MM.1S (cell line): ENCODE measurements around the gene AFAP1.

Source experiments
- DNase-seq: peaks from one replicate; pipeline ENCODE4 v3.0.0-alpha.2; 2015
- H2AFZ ChIP-seq: fragments of 300-600 bp; sonication (generic); 2 replicates; pipeline ENCODE4 v1.6.0; 2016; ENCODE audit warnings: antibody characterized with exemption, low read length
- H3F3A ChIP-seq: fragments of 300-600 bp; sonication (generic); 2 replicates; pipeline ENCODE4 v1.6.1; 2016; ENCODE audit warnings: mild to moderate bottlenecking, antibody characterized with exemption, low read length, moderate library complexity, mixed read lengths; ENCODE audit not compliant: insufficient read depth
- H3K27ac ChIP-seq: fragments of 300-600 bp; sonication (generic); 2 replicates; pipeline ENCODE4 v1.5.1; 2016; ENCODE audit warnings: mild to moderate bottlenecking, low read length
- H3K27me3 ChIP-seq: fragments of 300-600 bp; sonication (generic); replicated peaks from 2 replicates; pipeline ENCODE4 v1.6.0; 2016; ENCODE audit warnings: low read length; ENCODE audit not compliant: insufficient read depth
- H3K36me3 ChIP-seq: fragments of 300-600 bp; sonication (generic); replicated peaks from 2 replicates; pipeline ENCODE4 v1.6.1; 2016; ENCODE audit warnings: mild to moderate bottlenecking, low read length, mixed read lengths; ENCODE audit not compliant: insufficient read depth
- H3K4me1 ChIP-seq: fragments of 300-600 bp; sonication (generic); 2 replicates; pipeline ENCODE4 v1.6.1; 2016; ENCODE audit warnings: low read length, mixed read lengths
- H3K4me2 ChIP-seq: fragments of 300-600 bp; sonication (generic); 2 replicates; pipeline ENCODE4 v1.6.0; 2016; ENCODE audit warnings: low read depth, low read length
- H3K4me3 ChIP-seq: fragments of 300-600 bp; sonication (generic); 2 replicates; pipeline ENCODE4 v1.5.1; 2016; ENCODE audit warnings: low read length, mixed read lengths
- H3K79me2 ChIP-seq: fragments of 300-600 bp; sonication (generic); 2 replicates; pipeline ENCODE4 v1.6.1; 2016; ENCODE audit warnings: mixed run types, low read length, mixed read lengths
- H3K9ac ChIP-seq: fragments of 300-600 bp; sonication (generic); 2 replicates; pipeline ENCODE4 v1.6.1; 2016; ENCODE audit warnings: low read length, mixed read lengths
- H3K9me2 ChIP-seq: fragments of 300-600 bp; sonication (generic); replicated peaks from 2 replicates; pipeline ENCODE4 v1.6.1; 2016; ENCODE audit warnings: mild to moderate bottlenecking, low read length, mixed read lengths; ENCODE audit not compliant: insufficient read depth
- H3K9me3 ChIP-seq: fragments of 300-600 bp; sonication (generic); replicated peaks from 2 replicates; pipeline ENCODE4 v1.6.1; 2016; ENCODE audit warnings: mild to moderate bottlenecking, low read length, mixed read lengths; ENCODE audit not compliant: insufficient read depth
- H4K20me1 ChIP-seq: fragments of 300-600 bp; sonication (generic); 2 replicates; pipeline ENCODE4 v1.6.1; 2016; ENCODE audit warnings: mild to moderate bottlenecking, low read length, moderate library complexity, mixed read lengths; ENCODE audit not compliant: insufficient read depth
- EZH2 ChIP-seq: fragments of 300-600 bp; sonication (generic); optimal IDR thresholded peaks from 2 replicates; pipeline ENCODE3; 2017; ENCODE audit warnings: low read depth, mild to moderate bottlenecking, antibody characterized with exemption, low read length, mixed read lengths
- EZH2phosphoT487 ChIP-seq: fragments of 300-600 bp; sonication (generic); IDR thresholded peaks from 2 replicates; pipeline ENCODE4 v1.6.1; 2018; ENCODE audit warnings: antibody characterized with exemption, low read length
- TF ChIP-seq, protein P1 (sequence below): fragments of 300-600 bp; sonication (generic); IDR thresholded peaks from 2 replicates; pipeline ENCODE4 v1.5.1; 2016; ENCODE audit warnings: antibody characterized with exemption, low read length, mixed read lengths

AFAP1 gene

GRCh38 chr4:7714738-7715137, 224.9 kb downstream of the AFAP1 start:
- H3K9ac ChIP-seq, result no peak overlapping the region
- H3K9me2 ChIP-seq, result no peaks in the 10 kb centered on the region
- no peak overlapping the region for H3K4me3 ChIP-seq
- no peaks in the 10 kb centered on the region for H3K9me3 ChIP-seq
- TF ChIP-seq EZH2 (no peak), EZH2phosphoT487 (no peak)
- TF ChIP-seq, protein P1, sequence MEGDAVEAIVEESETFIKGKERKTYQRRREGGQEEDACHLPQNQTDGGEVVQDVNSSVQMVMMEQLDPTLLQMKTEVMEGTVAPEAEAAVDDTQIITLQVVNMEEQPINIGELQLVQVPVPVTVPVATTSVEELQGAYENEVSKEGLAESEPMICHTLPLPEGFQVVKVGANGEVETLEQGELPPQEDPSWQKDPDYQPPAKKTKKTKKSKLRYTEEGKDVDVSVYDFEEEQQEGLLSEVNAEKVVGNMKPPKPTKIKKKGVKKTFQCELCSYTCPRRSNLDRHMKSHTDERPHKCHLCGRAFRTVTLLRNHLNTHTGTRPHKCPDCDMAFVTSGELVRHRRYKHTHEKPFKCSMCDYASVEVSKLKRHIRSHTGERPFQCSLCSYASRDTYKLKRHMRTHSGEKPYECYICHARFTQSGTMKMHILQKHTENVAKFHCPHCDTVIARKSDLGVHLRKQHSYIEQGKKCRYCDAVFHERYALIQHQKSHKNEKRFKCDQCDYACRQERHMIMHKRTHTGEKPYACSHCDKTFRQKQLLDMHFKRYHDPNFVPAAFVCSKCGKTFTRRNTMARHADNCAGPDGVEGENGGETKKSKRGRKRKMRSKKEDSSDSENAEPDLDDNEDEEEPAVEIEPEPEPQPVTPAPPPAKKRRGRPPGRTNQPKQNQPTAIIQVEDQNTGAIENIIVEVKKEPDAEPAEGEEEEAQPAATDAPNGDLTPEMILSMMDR, result no peak
- H3K36me3 ChIP-seq, result no peaks in the 10 kb centered on the region
- no peak overlapping the region for H3K4me2 ChIP-seq
- no peak for DNase-seq
- H3F3A ChIP-seq, result no peaks in the 10 kb centered on the region
- peaks cover 100% of the 10 kb centered on the region for H3K27me3 ChIP-seq
- no peaks in the 10 kb centered on the region for H4K20me1 ChIP-seq
- no peak overlapping the region for H2AFZ ChIP-seq
- no peak overlapping the region for H3K27ac ChIP-seq
- no peaks in the 10 kb centered on the region for H3K4me1 ChIP-seq
- no peaks in the 10 kb centered on the region for H3K79me2 ChIP-seq

GRCh38 chr4:7714176-7714575, 225.5 kb downstream of the AFAP1 start:
- H3K4me1 ChIP-seq, result no peaks in the 10 kb centered on the region
- no peak overlapping the region for H3K9ac ChIP-seq
- H3K9me2 ChIP-seq, result no peaks in the 10 kb centered on the region
- H4K20me1 ChIP-seq, result no peaks in the 10 kb centered on the region
- DNase-seq, result no peak
- peaks cover 100% of the 10 kb centered on the region for H3K27me3 ChIP-seq
- no peak for TF ChIP-seq EZH2
- TF ChIP-seq EZH2phosphoT487, result no peak
- TF ChIP-seq, protein P1, result no peak
- H3K9me3 ChIP-seq, result no peaks in the 10 kb centered on the region
- no peak overlapping the region for H3K4me3 ChIP-seq
- H3F3A ChIP-seq, result no peaks in the 10 kb centered on the region
- no peak overlapping the region for H2AFZ ChIP-seq
- no peak overlapping the region for H3K27ac ChIP-seq
- H3K4me2 ChIP-seq, result no peak overlapping the region
- no peaks in the 10 kb centered on the region for H3K79me2 ChIP-seq
- no peaks in the 10 kb centered on the region for H3K36me3 ChIP-seq

- H3K27me3 ChIP-seq, result peaks cover 100% of the 10 kb centered on the region
- TF ChIP-seq, protein P1, result no peak
- TF ChIP-seq EZH2 (no peak), EZH2phosphoT487 (no peak)
- no peaks in the 10 kb centered on the region for H3K9me2 ChIP-seq
- H3K27ac ChIP-seq, result no peak overlapping the region
- H3K4me2 ChIP-seq, result no peak overlapping the region
- H3K79me2 ChIP-seq, result no peaks in the 10 kb centered on the region
- H3K9ac ChIP-seq, result no peak overlapping the region
- no peaks in the 10 kb centered on the region for H3F3A ChIP-seq
- no peaks in the 10 kb centered on the region for H3K9me3 ChIP-seq
- H4K20me1 ChIP-seq, result no peaks in the 10 kb centered on the region
- no peaks in the 10 kb centered on the region for H3K36me3 ChIP-seq
- DNase-seq, result no peak
- H3K4me3 ChIP-seq, result no peak overlapping the region
- H3K4me1 ChIP-seq, result no peaks in the 10 kb centered on the region
- no peak overlapping the region for H2AFZ ChIP-seq
Measured at GRCh38 chr4:7713757-7714156, 225.9 kb downstream of the AFAP1 start.
